ACC112 (cell line): ENCODE results near the gene SETD6.

ENCODE experiments used
- H2AFZ ChIP-seq: fragments of 200-600 bp; sonication (generic); one replicate; pipeline ENCODE4 v1.6.0; 2017; ENCODE audit warnings: antibody characterized with exemption, low read length; ENCODE audit not compliant: unreplicated experiment
- H3K27ac ChIP-seq: fragments of 200-600 bp; sonication (generic); 2 replicates; pipeline ENCODE4 v1.5.1; 2014; ENCODE audit warnings: low read depth, mild to moderate bottlenecking, antibody characterized with exemption, low read length, moderate library complexity
- H3K27me3 ChIP-seq: fragments of 200-600 bp; sonication (generic); 2 replicates; pipeline ENCODE4 v1.6.1; 2014; ENCODE audit warnings: mild to moderate bottlenecking, antibody characterized with exemption, low read length, moderate library complexity, mixed read lengths; ENCODE audit not compliant: insufficient read depth
- H3K36me3 ChIP-seq: fragments of 200-600 bp; sonication (generic); 2 replicates; pipeline ENCODE4 v1.6.1; 2016; ENCODE audit warnings: mild to moderate bottlenecking, antibody characterized with exemption, low read length, moderate library complexity, mixed read lengths; ENCODE audit not compliant: insufficient read depth
- H3K4me1 ChIP-seq: fragments of 200-600 bp; sonication (generic); one replicate; pipeline ENCODE4 v1.6.1; 2016; ENCODE audit warnings: low read length, mixed read lengths; ENCODE audit not compliant: insufficient read depth, unreplicated experiment, control insufficient read depth
- H3K4me3 ChIP-seq: fragments of 200-600 bp; sonication (generic); 2 replicates; pipeline ENCODE4 v1.5.1; 2014; ENCODE audit warnings: mild to moderate bottlenecking, low read depth, low read length
- H3K79me2 ChIP-seq: fragments of 200-600 bp; sonication (generic); one replicate; pipeline ENCODE4 v1.6.0; 2016; ENCODE audit warnings: low read length; ENCODE audit not compliant: control insufficient read depth, unreplicated experiment, insufficient read depth

The SETD6 gene

GRCh38 chr16:58501242-58502131 is 13.8 kb upstream of the SETD6 start:
- peak overlapping the region; percentile 36 for H2AFZ ChIP-seq
- peak overlapping the region; percentile 49 for H3K4me3 ChIP-seq
- H3K36me3 ChIP-seq: no peaks in the 10 kb centered on the region
- peaks cover 3% of the 10 kb centered on the region for H3K4me1 ChIP-seq
- H3K27me3 ChIP-seq: no peaks in the 10 kb centered on the region
- no peak overlapping the region for H3K27ac ChIP-seq
- H3K79me2 ChIP-seq: no peaks in the 10 kb centered on the region

DNA sequence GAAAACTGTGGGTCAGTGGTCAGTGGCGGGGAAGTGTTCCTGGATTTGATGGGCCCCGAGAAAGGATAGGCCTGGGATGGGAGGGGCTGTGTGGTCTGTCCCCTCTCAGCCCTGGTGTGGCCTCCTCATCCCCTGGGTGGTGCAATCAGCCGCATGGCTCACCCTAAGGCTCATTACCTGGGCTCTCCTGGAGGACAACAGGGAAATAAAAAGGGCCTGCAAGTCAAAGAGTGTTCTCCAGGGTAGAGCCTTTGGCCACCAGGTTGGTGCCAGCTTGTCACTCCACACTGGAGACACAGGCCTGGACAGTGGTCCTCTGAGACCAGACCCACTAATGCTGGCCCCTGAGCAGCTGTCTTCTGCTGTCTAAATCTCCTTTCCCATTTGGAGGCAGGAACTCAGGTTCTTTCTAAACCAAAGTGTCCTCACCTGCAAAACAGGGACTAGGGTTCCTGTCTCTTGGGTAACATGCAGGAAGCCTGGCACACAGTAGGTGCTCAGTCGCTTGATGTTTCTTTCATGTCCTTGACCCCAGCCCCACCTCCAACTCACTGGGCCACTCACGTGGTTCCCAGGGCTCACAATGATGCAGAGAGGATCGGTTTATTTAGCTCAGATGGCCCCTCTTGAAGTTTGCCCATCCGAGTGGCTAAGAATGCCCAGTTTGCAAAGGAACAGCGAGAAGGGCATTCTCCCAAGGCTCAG is 12.9 kb upstream of the SETD6 start:
- Histone ChIP-seq H3K4me3 (no peak overlapping the region), H3K27me3 (no peaks in the 10 kb centered on the region), H3K36me3 (no peaks in the 10 kb centered on the region), H2AFZ (no peak overlapping the region), H3K79me2 (no peaks in the 10 kb centered on the region), H3K4me1 (peaks cover 3% of the 10 kb centered on the region), H3K27ac (no peak overlapping the region)

GRCh38 chr16:58503166-58503862 is 12.0 kb upstream of the SETD6 start:
- Histone ChIP-seq H3K4me1 (peaks cover 3% of the 10 kb centered on the region), H3K27me3 (no peaks in the 10 kb centered on the region), H3K79me2 (no peaks in the 10 kb centered on the region), H3K27ac (no peak overlapping the region), H3K36me3 (no peaks in the 10 kb centered on the region), H2AFZ (no peak overlapping the region), H3K4me3 (no peak overlapping the region)

GRCh38 chr16:58503863-58504688 is 11.2 kb upstream of the SETD6 start:
- H3K36me3 ChIP-seq: no peaks in the 10 kb centered on the region
- no peak overlapping the region for H3K27ac ChIP-seq
- peaks cover 3% of the 10 kb centered on the region for H3K4me1 ChIP-seq
- H2AFZ ChIP-seq: no peak overlapping the region
- H3K4me3 ChIP-seq: no peak overlapping the region
- no peaks in the 10 kb centered on the region for H3K27me3 ChIP-seq
- no peaks in the 10 kb centered on the region for H3K79me2 ChIP-seq

- Histone ChIP-seq H3K4me3 (no peak overlapping the region), H3K79me2 (no peaks in the 10 kb centered on the region), H3K27me3 (no peaks in the 10 kb centered on the region), H3K36me3 (no peaks in the 10 kb centered on the region), H3K27ac (no peak overlapping the region), H2AFZ (no peak overlapping the region), H3K4me1 (no peaks in the 10 kb centered on the region)
Measured at GRCh38 chr16:58506241-58507194, 8.8 kb upstream of the SETD6 start.

GRCh38 chr16:58507195-58507962 is 7.9 kb upstream of the SETD6 start:
- no peaks in the 10 kb centered on the region for H3K4me1 ChIP-seq
- no peaks in the 10 kb centered on the region for H3K79me2 ChIP-seq
- no peaks in the 10 kb centered on the region for H3K27me3 ChIP-seq
- no peaks in the 10 kb centered on the region for H3K36me3 ChIP-seq
- H2AFZ ChIP-seq: no peak overlapping the region
- no peak overlapping the region for H3K27ac ChIP-seq
- H3K4me3 ChIP-seq: no peak overlapping the region

GRCh38 chr16:58507963-58508670 is 7.2 kb upstream of the SETD6 start:
- H3K4me1 ChIP-seq: no peaks in the 10 kb centered on the region
- H3K79me2 ChIP-seq: no peaks in the 10 kb centered on the region
- no peak overlapping the region for H3K4me3 ChIP-seq
- H3K27ac ChIP-seq: no peak overlapping the region
- H3K36me3 ChIP-seq: no peaks in the 10 kb centered on the region
- no peaks in the 10 kb centered on the region for H3K27me3 ChIP-seq
- H2AFZ ChIP-seq: no peak overlapping the region

GRCh38 chr16:58508671-58509251 is 6.6 kb upstream of the SETD6 start:
- Histone ChIP-seq H3K36me3 (no peaks in the 10 kb centered on the region), H3K4me3 (no peak overlapping the region), H3K27ac (no peak overlapping the region)

More at GRCh38 chr16:58508671-58509251, 6.6 kb upstream of the SETD6 start:
- Histone ChIP-seq H3K27me3 (no peaks in the 10 kb centered on the region), H3K79me2 (no peaks in the 10 kb centered on the region), H2AFZ (no peak overlapping the region), H3K4me1 (no peaks in the 10 kb centered on the region)
